DOHH2 (cell line): ENCODE results near the gene QPCTL.

Experiments
- EZH2phosphoT487 ChIP-seq: fragments of 200-600 bp; sonication (generic); IDR thresholded peaks from 2 replicates; pipeline ENCODE4 v1.6.1; 2017; ENCODE audit warnings: borderline replicate concordance, mild to moderate bottlenecking, antibody characterized with exemption, low read length, moderate library complexity, mixed read lengths
- TF ChIP-seq, protein P1 (sequence below): fragments of 200-600 bp; sonication (generic); IDR thresholded peaks from one replicate; pipeline ENCODE4 v1.5.1; 2014; ENCODE audit warnings: antibody characterized with exemption, mild to moderate bottlenecking, low read depth, low read length; ENCODE audit not compliant: poor library complexity, severe bottlenecking

DNA sequence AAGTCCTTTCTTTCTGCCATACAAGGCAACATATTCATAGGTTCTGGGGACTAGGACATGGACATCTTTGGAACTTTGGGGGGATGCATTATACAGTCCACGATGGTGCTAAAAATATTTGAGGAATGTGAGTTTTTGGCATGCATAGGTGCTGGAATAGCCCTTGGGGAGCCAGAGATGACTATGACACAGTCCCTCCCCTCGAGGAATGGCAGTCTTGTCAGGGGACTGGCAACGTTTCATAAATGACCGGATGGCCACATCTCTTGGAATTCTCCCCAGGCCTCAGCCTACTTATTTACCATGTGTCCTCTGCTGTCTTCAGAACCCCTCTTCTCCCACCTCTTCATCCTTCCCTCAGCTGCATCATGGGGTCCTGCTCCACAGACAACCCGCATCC lies 54.4 kb downstream of the QPCTL start:
- TF ChIP-seq, protein P1, sequence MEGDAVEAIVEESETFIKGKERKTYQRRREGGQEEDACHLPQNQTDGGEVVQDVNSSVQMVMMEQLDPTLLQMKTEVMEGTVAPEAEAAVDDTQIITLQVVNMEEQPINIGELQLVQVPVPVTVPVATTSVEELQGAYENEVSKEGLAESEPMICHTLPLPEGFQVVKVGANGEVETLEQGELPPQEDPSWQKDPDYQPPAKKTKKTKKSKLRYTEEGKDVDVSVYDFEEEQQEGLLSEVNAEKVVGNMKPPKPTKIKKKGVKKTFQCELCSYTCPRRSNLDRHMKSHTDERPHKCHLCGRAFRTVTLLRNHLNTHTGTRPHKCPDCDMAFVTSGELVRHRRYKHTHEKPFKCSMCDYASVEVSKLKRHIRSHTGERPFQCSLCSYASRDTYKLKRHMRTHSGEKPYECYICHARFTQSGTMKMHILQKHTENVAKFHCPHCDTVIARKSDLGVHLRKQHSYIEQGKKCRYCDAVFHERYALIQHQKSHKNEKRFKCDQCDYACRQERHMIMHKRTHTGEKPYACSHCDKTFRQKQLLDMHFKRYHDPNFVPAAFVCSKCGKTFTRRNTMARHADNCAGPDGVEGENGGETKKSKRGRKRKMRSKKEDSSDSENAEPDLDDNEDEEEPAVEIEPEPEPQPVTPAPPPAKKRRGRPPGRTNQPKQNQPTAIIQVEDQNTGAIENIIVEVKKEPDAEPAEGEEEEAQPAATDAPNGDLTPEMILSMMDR: no peak
- TF ChIP-seq EZH2phosphoT487: no peak
